Renal pelvis (tissue), 12 donors: ENCODE measurements around the gene DAZAP1. TPM values are rescaled to one million over a fixed set of nuclear protein-coding genes. Genes with fewer than 3 reads are reported as not detected.

ENCODE experiments used
- DNase-seq: peaks from one replicate; pipeline ENCODE4 v3.0.0-alpha.2; 2013
- long read RNA-seq, 16 experiments: transcript quantifications; one replicate each; lab custom pipeline, GENCODE V29; 2026
- polyA plus RNA-seq, 3 donors: library from polyadenylated mRNA; unstranded; fragments of 120-200 nt; gene quantifications; one replicate each; pipeline ENCODE4 v1.2.1, GENCODE V29; 2013; ENCODE audit not compliant: insufficient read length in 3 of 3

The DAZAP1 gene
- polyA plus RNA-seq, result 10 to 100 TPM; 85.2 to 99.4 (median 98.2) TPM
- long read RNA-seq, donor 1, transcript DAZAP1-201 (12 exons, 2,160 nt), result minor isoform, 10 of 56 reads
- long read RNA-seq, donor 1, transcript DAZAP1-208 (1 exons, 3,642 nt), result major isoform, 38 of 56 reads
- long read RNA-seq, donor 1, partial matches to known transcripts, result 0 of 56 reads
- long read RNA-seq, donor 1, other reads (novel, unspliced or antisense), result 0 of 56 reads
- long read RNA-seq, donor 2, transcript DAZAP1-201 (12 exons, 2,160 nt), result minor isoform, 12 of 46 reads
- long read RNA-seq, donor 2, transcript DAZAP1-208 (1 exons, 3,642 nt), result major isoform, 26 of 46 reads
- long read RNA-seq, donor 2, partial matches to known transcripts, result 0 of 46 reads
- long read RNA-seq, donor 2, other reads (novel, unspliced or antisense), result 0 of 46 reads
- long read RNA-seq, donor 3, transcript DAZAP1-208 (1 exons, 3,642 nt), result major isoform, 41 of 62 reads
- long read RNA-seq, donor 3, transcript DAZAP1-201 (12 exons, 2,160 nt), result minor isoform, 12 of 62 reads
- long read RNA-seq, donor 3, partial matches to known transcripts, result 0 of 62 reads
- long read RNA-seq, donor 3, other reads (novel, unspliced or antisense), result 0 of 62 reads
- long read RNA-seq, donor 4, transcript DAZAP1-208 (1 exons, 3,642 nt), result major isoform, 44 of 68 reads
- long read RNA-seq, donor 4, transcript DAZAP1-201 (12 exons, 2,160 nt), result minor isoform, 14 of 68 reads
- long read RNA-seq, donor 4, partial matches to known transcripts, result 0 of 68 reads
- long read RNA-seq, donor 4, other reads (novel, unspliced or antisense), result 0 of 68 reads
- long read RNA-seq, donor 5, transcript DAZAP1-201 (12 exons, 2,160 nt), result minor isoform, 7 of 39 reads
- long read RNA-seq, donor 5, transcript DAZAP1-208 (1 exons, 3,642 nt), result major isoform, 27 of 39 reads
- long read RNA-seq, donor 5, partial matches to known transcripts, result 0 of 39 reads
- long read RNA-seq, donor 5, other reads (novel, unspliced or antisense), result 0 of 39 reads
- long read RNA-seq, donor 6, transcript DAZAP1-203 (5 exons, 3,943 nt), result minor isoform, 5 of 42 reads
- long read RNA-seq, donor 6, transcript DAZAP1-201 (12 exons, 2,160 nt), result minor isoform, 10 of 42 reads
- long read RNA-seq, donor 6, transcript DAZAP1-208 (1 exons, 3,642 nt), result major isoform, 21 of 42 reads
- long read RNA-seq, donor 6, partial matches to known transcripts, result 0 of 42 reads
- long read RNA-seq, donor 6, other reads (novel, unspliced or antisense), result 0 of 42 reads
- long read RNA-seq, donor 7, transcript DAZAP1-208 (1 exons, 3,642 nt), result major isoform, 42 of 76 reads
- long read RNA-seq, donor 7, transcript DAZAP1-201 (12 exons, 2,160 nt), result minor isoform, 14 of 76 reads
- long read RNA-seq, donor 7, partial matches to known transcripts, result 14 of 76 reads
- long read RNA-seq, donor 7, other reads (novel, unspliced or antisense), result 0 of 76 reads
- long read RNA-seq, donor 8, transcript DAZAP1-208 (1 exons, 3,642 nt), result major isoform, 13 of 22 reads
- long read RNA-seq, donor 8, transcript DAZAP1-201 (12 exons, 2,160 nt), result minor isoform, 5 of 22 reads
- long read RNA-seq, donor 8, partial matches to known transcripts, result 0 of 22 reads
- long read RNA-seq, donor 8, other reads (novel, unspliced or antisense), result 0 of 22 reads
- long read RNA-seq, donor 9, transcript DAZAP1-201 (12 exons, 2,160 nt), result minor isoform, 16 of 65 reads
- long read RNA-seq, donor 9, transcript DAZAP1-208 (1 exons, 3,642 nt), result major isoform, 41 of 65 reads
- long read RNA-seq, donor 9, partial matches to known transcripts, result 0 of 65 reads
- long read RNA-seq, donor 9, other reads (novel, unspliced or antisense), result 0 of 65 reads
- long read RNA-seq, donor 10, transcript DAZAP1-208 (1 exons, 3,642 nt), result major isoform, 35 of 50 reads
- long read RNA-seq, donor 10, transcript DAZAP1-201 (12 exons, 2,160 nt), result minor isoform, 10 of 50 reads
- long read RNA-seq, donor 10, partial matches to known transcripts, result 0 of 50 reads
- long read RNA-seq, donor 10, other reads (novel, unspliced or antisense), result 0 of 50 reads
- long read RNA-seq, donor 11, transcript DAZAP1-208 (1 exons, 3,642 nt), result major isoform, 34 of 44 reads
- long read RNA-seq, donor 11, transcript DAZAP1-201 (12 exons, 2,160 nt), result minor isoform, 5 of 44 reads
- long read RNA-seq, donor 11, partial matches to known transcripts, result 0 of 44 reads
- long read RNA-seq, donor 11, other reads (novel, unspliced or antisense), result 0 of 44 reads
- long read RNA-seq, donor 12, transcript DAZAP1-201 (12 exons, 2,160 nt), result minor isoform, 16 of 68 reads
- long read RNA-seq, donor 12, transcript DAZAP1-211 (12 exons, 2,157 nt), result minor isoform, 5 of 68 reads
- long read RNA-seq, donor 12, transcript DAZAP1-208 (1 exons, 3,642 nt), result major isoform, 43 of 68 reads
- long read RNA-seq, donor 12, partial matches to known transcripts, result 0 of 68 reads
- long read RNA-seq, donor 12, other reads (novel, unspliced or antisense), result 0 of 68 reads
- long read RNA-seq, donor 13, transcript DAZAP1-201 (12 exons, 2,160 nt), result minor isoform, 6 of 51 reads
- long read RNA-seq, donor 13, transcript DAZAP1-208 (1 exons, 3,642 nt), result major isoform, 43 of 51 reads
- long read RNA-seq, donor 13, partial matches to known transcripts, result 0 of 51 reads
- long read RNA-seq, donor 13, other reads (novel, unspliced or antisense), result 0 of 51 reads
- long read RNA-seq, donor 14, result 0 reads
- long read RNA-seq, donor 15, result 0 reads
- long read RNA-seq, donor 16, transcript DAZAP1-208 (1 exons, 3,642 nt), result major isoform, 46 of 70 reads
- long read RNA-seq, donor 16, transcript DAZAP1-201 (12 exons, 2,160 nt), result minor isoform, 14 of 70 reads
- long read RNA-seq, donor 16, transcript DAZAP1-205 (12 exons, 2,086 nt), result minor isoform, 5 of 70 reads
- long read RNA-seq, donor 16, partial matches to known transcripts, result 0 of 70 reads
- long read RNA-seq, donor 16, other reads (novel, unspliced or antisense), result 0 of 70 reads

GRCh38 chr19:1407528-1408299 is at the start of gene DAZAP1:
Gene DAZAP1 (plus strand): TSS chr19:1407586. CDS start chr19:1407774, 188 bp downstream.
- DNase-seq, result no peak

- DNase-seq, result no peak
Measured at GRCh38 chr19:1360126-1360817, 47.1 kb upstream of the DAZAP1 start.

GRCh38 chr19:1360818-1361461 is 46.4 kb upstream of the DAZAP1 start:
- no peak for DNase-seq

- no peak for DNase-seq
Measured at GRCh38 chr19:1361601-1362386, 45.6 kb upstream of the DAZAP1 start.

GRCh38 chr19:1362387-1363257 is 44.8 kb upstream of the DAZAP1 start:
- DNase-seq, result no peak

- DNase-seq, result no peak
Measured at GRCh38 chr19:1363599-1363998, 43.8 kb upstream of the DAZAP1 start.

GRCh38 chr19:1364070-1364704 is 43.2 kb upstream of the DAZAP1 start:
- no peak for DNase-seq

- no peak for DNase-seq
Measured at GRCh38 chr19:1365319-1366269, 41.8 kb upstream of the DAZAP1 start.

- no peak for DNase-seq
Measured at GRCh38 chr19:1366296-1366695, 41.1 kb upstream of the DAZAP1 start.

GRCh38 chr19:1366899-1367870 is 40.2 kb upstream of the DAZAP1 start:
- no peak for DNase-seq

- no peak for DNase-seq
Measured at GRCh38 chr19:1369214-1369805, 38.1 kb upstream of the DAZAP1 start.
